Measurements from ENCODE around the gene SLC49A3.
"Not testable (repeated sequence)": the region's sequence is repeated elsewhere in the genome, so short reads cannot be mapped to it uniquely, and the experiment has no call there.

SLC49A3 gene

DNA sequence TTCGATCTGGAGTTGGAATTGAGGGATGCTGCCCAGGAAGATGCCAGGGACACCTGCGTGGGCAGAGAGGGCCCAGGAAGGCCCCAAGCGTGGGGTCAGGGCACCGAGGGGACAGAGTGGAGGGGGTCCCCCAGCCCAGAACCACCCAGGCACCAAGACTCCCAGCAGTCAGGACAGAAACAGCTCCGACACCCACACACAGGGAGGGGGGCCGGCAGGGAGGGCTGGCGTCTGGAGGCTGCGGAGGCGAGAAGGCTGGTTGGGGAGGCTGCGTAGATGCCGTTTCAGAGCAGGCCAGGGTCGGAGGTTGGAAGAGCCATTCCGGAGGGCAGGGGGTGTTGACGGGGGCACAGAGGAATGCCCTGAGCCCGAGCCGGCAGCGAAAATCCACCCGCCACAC lies 38.5 kb downstream of the SLC49A3 start:
- TF ChIP-seq CTCF (conservative IDR thresholded peaks at IDR 0.05; ENCODE audit: control insufficient read depth, insufficient read depth, low read depth, low read length) = no peak
- DNase-seq (ENCODE audit: low read depth) = no peak
- H3K4me3 ChIP-seq (ENCODE audit: control insufficient read depth, low read depth, low read length) = no peak overlapping the region

DNA sequence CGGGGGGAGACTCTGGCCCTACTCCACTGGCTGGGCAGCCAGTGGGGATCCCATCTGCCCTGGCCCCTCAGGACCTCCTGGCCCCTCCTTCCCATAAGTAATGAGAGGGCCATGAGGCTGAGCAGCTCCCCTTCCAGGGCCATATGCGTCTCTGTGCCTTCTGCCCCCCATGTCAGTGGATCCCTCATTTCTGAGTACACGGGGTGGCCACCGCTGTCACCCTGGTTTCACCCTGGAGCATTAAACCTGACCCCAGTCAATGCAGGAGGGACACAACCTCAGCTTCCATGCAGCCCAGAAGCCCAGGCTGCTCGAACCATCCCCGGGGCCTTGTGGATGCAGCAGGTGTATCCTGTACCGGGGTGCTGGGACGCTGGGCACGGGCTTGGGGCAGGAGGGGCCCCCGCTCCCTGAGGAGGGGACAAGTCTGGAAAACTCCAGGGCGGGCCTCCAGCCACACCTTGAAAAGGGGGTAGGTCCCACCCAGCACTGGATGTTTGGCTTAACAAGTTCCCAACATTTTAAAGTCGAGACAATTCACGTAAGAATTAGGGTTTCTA lies 39.1 kb downstream of the SLC49A3 start:
- H3K4me3 ChIP-seq (ENCODE audit: control insufficient read depth, low read depth, low read length) = no peak overlapping the region
- DNase-seq (ENCODE audit: low read depth) = no peak
- TF ChIP-seq CTCF (conservative IDR thresholded peaks at IDR 0.05; ENCODE audit: control insufficient read depth, insufficient read depth, low read depth, low read length) = no peak

DNA sequence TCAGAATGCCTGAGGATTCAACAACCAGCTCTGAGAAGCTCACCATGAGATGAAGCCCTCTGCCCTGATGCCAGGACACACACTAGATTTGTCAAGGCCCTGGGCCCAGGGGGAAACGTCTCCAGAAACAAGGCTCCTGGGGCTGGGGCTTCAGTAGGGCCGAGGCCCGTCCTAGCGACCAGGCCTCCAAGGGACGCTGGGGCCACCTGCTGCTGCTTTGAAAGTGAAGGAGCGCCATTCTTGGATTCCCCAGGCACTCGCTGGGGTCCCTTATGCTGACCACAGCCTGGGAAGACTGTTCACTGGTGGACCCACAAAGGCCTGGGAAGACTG lies 39.7 kb downstream of the SLC49A3 start:
- TF ChIP-seq CTCF (conservative IDR thresholded peaks at IDR 0.05; ENCODE audit: control insufficient read depth, insufficient read depth, low read depth, low read length) = no peak
- DNase-seq (ENCODE audit: low read depth) = no peak
- no peak overlapping the region for H3K4me3 ChIP-seq (ENCODE audit: control insufficient read depth, low read depth, low read length)

- no peak for TF ChIP-seq CTCF (conservative IDR thresholded peaks at IDR 0.05; ENCODE audit: control insufficient read depth, insufficient read depth, low read depth, low read length)
- H3K4me3 ChIP-seq (ENCODE audit: control insufficient read depth, low read depth, low read length) = no peak overlapping the region
- no peak for DNase-seq (ENCODE audit: low read depth)
Observed at GRCh38 chr4:648579-649292, 40.2 kb downstream of the SLC49A3 start.

DNA sequence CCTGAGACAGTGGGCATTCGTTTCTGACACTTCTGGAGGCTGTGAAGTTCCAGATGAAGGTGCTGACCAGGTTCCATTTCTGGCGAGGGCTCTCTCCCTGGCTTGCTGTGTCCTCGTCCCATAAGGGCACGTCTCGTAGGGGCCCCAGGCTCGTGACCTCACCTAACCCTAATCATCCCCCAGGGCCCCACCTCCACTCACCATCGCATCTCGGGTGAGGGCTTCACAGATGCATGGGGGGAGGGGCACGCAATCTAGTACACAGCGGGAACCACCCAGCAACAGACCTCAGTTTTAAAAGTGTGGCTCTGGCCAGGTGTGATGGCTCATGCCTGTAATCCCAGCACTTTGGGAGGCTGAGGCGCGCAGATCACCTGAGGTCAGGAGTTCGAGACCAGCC lies 41.5 kb downstream of the SLC49A3 start:
- DNase-seq (ENCODE audit: low read depth) = no peak
- no peak overlapping the region for H3K4me3 ChIP-seq (ENCODE audit: control insufficient read depth, low read depth, low read length)
- no peak for TF ChIP-seq CTCF (conservative IDR thresholded peaks at IDR 0.05; ENCODE audit: control insufficient read depth, insufficient read depth, low read depth, low read length)

GRCh38 chr4:646460-646859 lies 42.5 kb downstream of the SLC49A3 start:
- TF ChIP-seq CTCF (conservative IDR thresholded peaks at IDR 0.05; ENCODE audit: control insufficient read depth, insufficient read depth, low read depth, low read length) = no peak
- no peak overlapping the region for H3K4me3 ChIP-seq (ENCODE audit: control insufficient read depth, low read depth, low read length)
- no peak for DNase-seq (ENCODE audit: low read depth)

DNA sequence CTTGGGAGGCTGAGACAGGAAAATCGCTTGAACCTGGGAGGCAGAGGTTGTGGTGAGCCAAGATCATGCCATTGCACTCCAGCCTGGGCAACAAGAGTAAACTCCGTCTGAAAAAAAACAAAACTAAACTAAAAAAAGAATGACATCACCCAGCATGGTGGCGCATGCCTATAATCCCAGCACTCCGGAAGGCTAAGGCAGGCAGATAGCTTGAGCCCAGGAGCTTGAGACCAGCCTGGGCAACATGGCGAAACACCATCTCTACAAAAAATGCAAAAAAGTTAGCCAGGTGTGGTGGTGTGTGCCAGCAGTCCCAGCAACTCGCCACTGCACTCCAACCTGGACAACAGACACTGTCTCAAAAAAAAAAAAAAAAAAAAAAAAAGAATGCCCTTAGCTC lies 46.6 kb downstream of the SLC49A3 start:
- not testable (repeated sequence) for H3K4me3 ChIP-seq (ENCODE audit: control insufficient read depth, low read depth, low read length); DNase-seq (ENCODE audit: low read depth)
